ENCODE measurements around the gene ZNF473.

Gene ZNF473

DNA sequence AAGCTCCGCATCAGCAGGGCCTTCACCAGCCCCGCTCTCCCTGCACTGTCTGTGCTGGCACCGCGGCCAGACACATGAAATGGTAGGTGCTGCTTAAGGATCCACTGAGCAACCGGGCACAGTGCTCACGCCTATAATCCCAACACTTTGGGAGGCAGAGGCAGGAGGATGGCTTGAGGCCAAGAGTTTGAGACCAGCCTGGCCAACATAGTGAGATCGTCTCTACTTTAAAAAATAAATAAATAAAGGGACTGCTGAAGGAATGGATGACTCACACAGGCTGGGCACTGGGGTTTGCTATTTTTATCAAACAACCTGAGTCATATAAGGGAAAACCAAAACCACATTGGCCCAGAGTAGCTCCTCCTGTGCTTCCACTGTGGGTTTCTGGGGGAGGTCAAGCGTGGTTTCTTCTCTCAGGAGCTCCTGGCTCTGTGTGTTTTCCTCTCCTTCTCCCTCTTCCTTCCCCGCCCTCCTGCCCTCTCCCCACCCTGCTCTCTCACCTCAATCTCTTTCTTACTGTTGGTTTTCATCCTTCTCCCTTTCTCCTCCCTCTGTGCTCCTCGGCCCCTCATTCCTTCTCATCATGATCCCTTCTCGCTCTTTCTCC lies 21.9 kb upstream of the ZNF473 start:
- peak; percentile 33 to 52 for DNase-seq

DNA sequence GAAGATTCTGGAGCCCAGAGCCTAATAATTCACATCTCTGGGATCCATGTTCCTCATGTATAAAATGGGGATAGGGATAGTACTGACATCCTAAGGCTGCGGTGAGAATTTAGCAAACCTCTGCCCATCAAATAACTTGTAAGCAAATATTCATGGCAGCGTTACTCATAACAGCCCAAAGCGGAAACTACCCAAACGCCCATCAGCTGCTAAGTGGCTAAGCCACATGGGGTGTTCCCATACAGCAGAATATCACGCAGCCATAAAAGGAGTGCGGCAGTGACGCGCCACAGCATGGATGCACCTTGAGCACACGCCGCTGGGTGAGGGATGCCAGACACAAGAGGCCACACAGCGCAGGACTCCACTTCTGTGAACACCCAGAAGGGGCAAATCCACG lies 20.4 kb upstream of the ZNF473 start:
- no peak for DNase-seq

DNA sequence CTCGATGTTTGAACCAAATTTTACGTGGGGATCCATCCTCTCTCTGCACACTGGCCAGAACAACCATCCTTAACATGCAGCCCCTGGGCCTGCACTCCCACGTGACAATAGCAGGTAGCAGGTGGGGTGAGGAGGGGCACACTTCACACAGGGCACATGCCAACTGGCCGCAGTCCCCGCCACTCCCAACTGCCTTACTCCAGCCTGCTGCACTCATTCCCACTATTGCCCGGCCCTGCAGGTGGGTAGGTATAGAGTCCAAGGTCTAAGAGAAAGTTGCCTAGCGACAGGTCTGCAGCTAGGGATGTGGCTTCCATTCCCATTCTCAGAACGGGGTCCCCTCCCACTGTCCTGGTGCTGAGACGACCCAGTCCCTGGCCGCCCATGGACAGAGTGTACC lies 18.6 kb upstream of the ZNF473 start:
- no peak for DNase-seq

DNA sequence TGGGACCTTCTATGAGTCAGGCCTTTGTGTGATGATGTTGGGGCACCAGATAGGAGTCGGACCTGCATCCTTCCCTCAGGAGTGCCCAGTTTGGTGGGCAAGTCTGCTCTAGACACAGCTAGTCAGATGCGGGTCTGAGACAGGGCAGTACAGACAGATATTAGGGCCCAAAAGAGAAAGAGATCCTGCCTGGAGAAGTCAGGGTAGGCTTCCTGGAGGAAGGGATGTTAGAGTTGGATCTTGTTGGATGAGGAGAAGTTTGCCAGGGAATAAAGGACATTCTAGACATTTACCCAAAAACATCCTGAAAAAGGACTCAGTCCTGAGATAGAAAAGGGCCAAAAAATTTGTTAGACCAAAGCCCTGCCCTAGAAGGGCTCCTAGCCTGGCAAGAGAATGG lies 17.9 kb upstream of the ZNF473 start:
- no peak for DNase-seq

DNA sequence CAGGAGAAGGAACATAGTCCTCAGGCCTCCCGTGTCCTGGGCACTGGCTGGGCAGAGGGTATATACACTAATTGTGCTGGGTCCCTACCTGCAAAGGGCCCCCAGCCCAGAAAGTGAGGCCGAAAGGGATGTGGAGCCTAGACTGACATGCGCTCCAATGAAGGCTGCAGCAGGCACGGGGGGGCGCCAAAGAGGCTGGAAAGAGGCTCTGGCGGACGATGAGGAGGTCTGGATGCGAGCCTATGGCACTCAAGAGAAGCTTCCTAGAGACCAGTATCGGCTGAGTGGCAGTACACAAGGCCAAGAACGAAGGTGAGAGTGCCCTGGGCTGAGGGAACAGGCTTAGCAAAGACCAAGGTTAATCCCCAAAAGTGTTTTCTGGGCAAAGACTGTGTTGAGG lies 17.3 kb upstream of the ZNF473 start:
- no peak for DNase-seq

DNA sequence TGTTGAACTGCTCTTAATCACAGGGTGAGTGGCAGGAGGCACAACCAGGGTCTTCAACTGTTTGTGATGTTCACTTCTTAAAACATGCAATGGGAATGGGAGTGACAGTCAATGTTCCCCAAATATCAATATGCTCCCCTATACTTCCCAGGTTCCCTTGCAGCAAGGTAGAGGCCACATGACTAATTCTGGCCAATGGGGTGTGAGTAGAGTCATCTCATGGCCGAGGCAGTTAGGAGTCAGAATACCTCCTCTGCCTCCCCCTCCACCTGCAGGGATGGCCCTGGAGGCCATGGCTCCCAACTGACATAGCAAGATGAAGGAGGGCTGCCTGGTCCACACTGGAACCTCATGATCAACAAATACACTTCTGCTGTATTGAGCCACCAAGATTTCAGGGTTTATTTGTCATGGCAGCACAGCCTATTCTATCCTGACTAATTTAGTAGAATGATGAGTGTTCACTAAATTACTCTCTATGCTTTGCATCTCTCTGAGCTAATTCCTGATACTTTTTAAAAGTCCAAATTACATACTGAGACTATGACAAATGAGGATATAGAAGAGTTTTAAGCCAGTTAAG lies 9.5 kb upstream of the ZNF473 start:
- no peak for DNase-seq

DNA sequence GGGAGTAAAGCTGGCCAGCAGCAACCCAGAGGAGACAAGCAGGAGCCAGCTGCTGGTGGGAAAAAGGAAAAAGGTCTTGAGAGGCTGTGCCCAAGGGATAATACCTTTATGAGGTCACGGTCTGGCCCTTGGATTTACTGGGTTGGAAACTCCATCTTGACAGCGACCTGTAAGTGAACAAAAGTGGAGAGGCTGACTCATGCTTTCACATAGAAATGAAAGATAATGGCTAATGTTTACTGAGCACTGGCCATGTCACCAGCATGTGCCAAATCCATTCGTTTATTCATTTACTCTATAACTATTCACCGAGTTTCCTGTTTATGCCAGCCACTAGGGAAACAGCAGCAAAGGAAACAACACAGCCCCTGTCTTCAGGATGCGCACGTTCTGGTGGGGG lies 5.3 kb upstream of the ZNF473 start:
- no peak for DNase-seq

DNA sequence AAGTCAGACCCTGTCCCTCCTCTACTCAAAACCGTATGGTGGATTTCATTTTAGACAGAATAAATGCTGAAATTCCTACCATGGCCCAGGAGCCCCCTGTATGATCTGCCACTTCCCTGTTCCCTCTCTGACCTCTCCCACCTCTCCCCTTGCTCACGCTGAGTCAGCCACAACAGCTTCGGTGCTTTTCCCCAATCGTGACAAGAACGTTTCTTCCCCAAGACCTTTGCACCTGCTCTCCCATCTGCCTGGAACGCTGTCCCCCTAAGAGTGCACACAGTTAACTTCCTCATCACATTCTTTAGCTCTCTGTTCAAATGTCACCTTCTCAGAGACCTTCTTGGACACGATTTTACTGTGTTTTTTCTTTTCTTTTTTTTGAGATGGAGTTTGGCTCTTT lies 3.0 kb upstream of the ZNF473 start:
- no peak for DNase-seq

DNA sequence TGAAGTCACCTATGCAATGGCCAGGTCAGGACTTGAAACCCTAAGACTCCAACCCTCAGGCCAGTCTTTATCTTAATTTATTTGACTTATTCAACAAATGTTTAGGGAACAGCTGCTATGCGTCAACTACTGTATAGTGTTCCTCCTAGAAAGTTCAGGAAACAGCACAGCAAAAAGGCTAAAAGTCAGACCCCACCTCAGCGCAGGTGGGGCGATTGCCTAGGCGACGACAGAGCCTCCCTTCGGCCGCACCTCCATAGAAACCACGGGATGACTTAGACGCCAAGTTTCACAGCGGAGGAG lies 1.1 kb upstream of the ZNF473 start:
- DNase-seq: no peak

DNA sequence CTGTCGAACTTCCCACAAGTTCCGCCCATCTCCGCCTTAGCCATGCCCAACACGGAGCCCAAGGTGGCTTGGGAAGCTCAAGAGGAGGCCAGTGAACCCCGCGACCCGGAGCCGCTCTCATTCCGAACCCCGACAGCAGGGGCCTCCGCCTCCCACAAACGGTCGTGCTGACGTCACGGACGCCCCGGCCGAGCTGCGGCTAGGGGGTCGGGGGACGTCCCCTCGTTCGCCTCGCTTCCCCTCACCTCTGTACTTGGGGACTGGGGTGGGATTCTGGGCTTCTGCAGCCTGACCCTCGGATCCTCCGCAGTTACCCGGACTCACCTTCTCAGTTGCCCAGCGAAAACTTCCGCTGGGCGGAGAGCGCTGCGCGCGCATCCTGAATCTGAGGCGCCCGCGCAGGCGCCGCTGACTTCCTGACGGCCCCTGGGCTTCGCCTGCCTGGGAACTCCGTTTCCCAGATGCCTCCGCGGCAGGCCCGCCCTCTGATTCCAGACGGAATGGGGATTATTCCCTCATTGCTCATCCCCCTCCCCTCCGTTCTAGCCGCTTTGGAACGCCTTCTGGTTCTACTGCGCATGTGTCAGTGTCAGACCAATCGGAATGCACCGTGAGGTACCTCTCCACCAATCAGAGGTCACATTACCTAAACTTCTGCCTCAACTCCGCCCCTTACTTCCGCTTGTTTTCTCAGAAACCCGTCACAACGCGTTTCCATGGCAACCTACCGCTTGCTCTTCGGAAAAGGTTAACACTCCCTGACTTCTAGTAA lies 597 bp upstream of the ZNF473 start, which contains the start of gene VRK3:
Gene VRK3 (minus strand): TSS at position 351 of the 772 bp plus-strand sequence. CDS start 9,210 bp downstream, outside the sequence.
- DNase-seq: peak; percentile 96 to 97

DNA sequence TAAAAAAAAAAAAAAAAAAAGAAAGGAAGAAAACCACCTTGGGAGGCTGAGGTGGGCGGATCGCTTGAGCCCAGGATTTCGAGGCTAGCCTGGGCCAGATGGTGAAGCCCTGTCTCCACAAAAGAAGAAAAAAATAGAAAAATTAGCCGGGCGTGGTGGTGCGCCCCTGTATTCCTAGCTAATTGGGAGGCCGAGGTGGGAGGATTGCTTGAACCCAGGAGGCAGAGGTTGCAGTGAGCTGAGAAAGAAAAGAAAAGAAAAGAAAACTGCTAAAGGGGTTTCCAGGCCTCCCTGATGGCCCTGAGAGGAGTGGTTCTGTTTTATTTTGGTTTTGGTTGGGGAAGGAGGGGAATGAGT lies 723 bp downstream of the ZNF473 start:
- no peak for DNase-seq

DNA sequence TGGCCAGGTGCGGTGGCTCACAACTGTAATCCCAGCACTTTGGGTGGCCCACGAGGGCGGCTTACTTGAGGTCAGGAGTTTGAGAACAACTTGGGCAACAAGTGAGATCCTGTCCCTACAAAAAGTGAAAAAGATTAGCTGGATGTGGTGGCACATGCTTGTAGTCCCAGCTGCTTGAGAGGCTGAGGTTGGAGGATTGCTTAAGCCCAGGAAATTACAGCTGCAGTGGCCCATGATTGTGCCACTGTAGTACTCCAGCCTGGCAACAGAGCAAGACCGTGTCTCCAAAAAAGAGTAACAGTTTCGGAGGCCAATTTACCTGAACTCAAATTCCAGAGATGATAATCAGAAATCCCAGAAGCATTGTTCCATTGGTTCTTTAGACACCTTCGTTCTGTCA lies 4.4 kb downstream of the ZNF473 start:
- DNase-seq: no peak

DNA sequence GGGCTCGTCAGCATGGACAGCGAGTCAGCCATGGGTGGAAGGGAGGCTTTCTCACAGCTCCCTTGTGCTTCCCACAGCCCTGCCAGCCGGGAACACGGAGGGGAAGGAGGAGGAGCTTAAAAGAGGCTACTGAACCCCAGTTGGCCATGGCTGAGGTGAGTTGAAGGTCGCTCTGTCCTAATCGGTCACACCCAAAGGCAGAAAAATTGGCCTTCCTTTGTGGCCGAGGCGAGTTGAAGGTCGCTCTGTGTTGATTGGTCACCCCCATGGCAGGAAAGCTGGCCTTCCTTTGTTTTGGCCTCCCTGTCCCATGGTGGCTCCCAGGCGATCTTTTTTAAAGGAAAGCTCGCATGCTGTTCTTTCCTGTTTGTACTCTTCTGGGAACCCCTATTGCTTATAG lies 5.1 kb downstream of the ZNF473 start:
- DNase-seq: no peak

DNA sequence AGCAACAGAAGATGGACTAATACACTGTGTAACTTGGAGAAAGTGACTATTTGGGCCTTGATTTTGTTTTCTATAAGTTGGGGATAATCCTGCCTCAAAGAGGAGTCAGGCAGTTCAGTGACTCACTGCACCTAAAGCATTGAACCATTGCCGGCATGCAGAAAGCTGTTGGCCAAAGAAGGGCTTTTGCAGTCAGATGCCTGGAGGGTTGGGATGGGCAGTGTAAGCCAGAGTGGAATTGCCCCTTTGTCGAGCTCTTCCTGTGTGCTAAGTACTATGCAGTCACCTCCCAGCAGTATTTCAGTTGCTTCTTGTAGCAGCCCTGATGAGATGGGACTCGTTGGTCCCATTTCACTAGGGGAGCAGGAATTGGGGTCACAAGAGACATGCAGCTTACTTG lies 11.1 kb downstream of the ZNF473 start:
- DNase-seq: no peak

DNA sequence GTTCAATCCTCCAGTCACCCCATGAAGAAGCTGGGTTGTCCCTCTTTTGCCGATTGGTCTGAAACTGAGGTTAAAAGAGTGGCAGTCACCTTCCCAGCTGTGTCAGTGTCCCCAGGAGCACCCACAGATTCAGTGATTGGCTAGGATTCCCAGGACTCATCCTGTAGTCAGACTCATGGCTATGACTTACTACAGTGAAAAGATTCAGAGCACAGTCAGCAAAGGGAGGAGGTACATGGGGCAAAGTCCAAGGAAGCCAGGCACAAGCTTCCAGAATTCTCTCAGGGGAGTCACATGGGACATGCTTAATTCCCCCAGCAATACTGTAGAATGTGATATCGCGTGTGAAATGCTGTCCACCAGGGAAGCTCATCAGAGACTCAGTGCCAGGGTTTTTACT lies 14.2 kb downstream of the ZNF473 start:
- no peak for DNase-seq

DNA sequence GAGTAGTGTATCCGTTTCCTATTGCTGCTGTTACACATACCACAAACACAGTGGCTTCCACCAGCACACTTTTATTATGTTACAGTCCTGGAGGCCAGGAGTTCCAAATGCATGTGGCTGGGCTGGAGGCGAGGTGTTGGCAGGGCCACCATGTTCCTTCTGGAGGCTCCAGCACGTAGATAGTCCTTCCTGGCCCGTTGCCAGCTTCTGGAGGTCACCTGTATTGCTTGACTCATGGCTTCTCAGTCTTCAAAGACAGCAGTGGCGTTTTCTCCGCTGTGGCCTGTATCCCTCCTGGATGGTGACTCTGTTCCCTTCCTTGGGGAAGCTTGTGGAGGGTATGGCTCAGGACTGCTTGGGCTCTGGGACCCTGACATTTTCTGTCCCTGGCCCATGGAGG lies 15.2 kb downstream of the ZNF473 start:
- DNase-seq: no peak

DNA sequence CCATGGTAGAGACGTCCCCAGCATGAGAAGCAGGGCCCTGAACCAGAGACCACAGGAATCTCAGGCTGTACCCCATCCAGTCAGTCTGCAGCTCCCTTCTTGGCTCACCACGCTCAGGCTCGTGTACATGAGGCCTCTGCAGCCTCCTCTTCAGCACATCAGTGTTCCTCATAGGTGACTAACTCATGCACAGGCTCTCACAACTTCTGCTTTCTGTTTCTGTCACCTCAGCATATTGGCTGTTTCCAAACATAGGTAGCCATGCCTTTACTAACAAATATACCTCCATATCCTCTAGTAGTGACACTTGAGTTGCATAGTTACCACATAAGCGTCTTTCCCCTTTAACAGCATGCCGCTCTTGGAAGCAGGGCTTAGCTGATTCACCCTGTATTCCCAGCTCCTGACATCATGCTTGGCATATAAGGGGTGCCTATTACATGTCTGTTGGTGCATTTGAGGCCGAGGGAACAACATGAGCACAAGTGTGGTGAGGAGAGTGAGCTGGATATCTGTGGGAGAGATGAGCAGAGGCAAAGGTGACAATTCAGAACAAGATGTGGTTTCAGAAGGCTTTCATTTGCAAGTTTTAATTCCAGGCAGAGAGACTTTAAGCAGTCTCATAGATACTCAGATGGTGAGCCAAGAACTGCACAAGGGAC lies 16.7 kb downstream of the ZNF473 start:
- DNase-seq: no peak

DNA sequence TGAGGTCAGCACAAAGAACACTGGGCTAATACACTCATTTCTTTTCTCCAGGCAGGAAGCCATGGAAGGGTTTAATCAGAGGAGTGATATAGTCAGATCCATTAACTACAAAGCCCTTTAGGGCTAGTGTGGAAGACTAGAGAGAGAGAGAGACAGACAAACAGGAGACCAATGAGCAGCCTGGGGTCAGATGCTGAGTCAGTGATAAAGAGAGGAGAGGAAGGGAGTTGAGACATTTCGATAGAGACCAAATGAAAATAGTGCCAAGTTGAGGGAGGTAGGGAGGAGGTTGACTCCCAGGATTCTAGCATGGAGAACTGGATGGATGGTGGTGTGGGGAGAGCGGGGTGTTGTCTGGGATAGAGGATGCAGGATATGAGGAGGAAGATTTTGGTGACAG lies 18.2 kb downstream of the ZNF473 start:
- no peak for DNase-seq

DNA sequence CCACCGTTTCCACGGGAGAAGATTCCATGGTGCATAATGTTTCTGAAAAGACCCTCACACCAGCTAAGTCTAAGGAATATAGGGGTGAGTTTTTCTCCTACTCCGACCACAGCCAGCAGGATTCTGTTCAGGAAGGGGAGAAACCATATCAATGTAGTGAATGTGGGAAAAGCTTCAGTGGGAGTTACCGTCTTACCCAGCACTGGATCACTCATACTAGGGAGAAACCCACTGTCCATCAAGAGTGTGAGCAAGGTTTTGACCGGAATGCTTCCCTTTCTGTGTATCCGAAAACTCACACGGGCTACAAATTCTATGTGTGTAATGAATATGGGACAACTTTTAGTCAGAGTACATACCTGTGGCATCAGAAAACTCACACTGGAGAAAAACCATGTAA lies 19.1 kb downstream of the ZNF473 start:
- DNase-seq: no peak

DNA sequence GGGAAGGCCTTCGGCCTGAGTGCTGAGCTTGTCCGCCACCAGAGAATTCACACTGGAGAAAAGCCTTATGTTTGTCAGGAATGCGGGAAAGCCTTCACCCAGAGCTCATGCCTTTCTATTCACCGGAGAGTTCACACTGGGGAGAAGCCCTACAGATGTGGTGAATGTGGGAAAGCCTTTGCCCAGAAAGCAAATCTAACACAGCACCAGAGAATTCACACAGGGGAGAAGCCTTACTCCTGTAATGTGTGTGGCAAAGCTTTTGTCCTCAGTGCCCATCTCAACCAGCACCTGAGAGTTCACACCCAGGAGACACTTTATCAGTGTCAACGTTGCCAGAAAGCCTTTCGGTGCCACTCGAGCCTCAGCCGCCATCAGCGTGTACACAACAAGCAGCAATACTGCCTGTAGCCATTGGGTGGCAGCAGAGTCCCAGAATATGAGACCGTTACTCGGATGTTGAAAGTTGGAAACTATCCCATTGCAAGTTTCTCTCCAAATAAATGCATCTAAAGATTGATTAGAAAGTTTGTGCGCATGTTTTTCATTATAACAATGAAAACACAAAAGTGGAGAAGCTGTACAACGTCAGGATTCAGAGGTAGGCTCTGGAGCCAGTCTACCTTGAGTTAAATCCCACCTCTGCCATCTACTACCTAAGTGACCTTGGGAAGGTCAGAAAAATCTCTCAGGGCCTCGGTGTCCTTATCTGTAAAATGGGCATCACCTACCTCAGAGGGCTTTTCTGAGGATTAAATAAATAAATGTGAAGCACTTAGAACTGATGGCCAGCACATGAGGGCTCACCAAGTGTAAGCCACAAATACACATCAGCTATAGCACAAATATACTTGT lies 21.1 kb downstream of the ZNF473 start:
- DNase-seq: peak; percentile 74 to 78

DNA sequence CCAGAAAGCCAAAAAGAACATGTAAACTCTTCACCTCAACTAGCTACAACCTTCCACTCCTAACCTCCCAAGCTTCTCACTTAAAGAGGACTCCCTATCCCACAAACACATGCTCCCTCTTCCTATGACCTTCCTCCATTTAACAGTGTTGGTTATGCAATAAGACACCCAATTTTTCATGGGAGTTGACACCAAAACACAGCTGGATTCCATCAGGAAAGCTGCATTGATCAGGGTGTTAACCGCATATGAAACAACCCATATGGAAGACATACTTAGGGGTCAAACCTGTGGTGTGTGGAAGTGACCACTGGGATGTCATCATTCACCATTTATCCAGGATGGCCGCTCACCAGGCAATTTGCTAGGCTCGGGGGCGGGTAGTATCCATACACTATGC lies 21.9 kb downstream of the ZNF473 start:
- DNase-seq: no peak

DNA sequence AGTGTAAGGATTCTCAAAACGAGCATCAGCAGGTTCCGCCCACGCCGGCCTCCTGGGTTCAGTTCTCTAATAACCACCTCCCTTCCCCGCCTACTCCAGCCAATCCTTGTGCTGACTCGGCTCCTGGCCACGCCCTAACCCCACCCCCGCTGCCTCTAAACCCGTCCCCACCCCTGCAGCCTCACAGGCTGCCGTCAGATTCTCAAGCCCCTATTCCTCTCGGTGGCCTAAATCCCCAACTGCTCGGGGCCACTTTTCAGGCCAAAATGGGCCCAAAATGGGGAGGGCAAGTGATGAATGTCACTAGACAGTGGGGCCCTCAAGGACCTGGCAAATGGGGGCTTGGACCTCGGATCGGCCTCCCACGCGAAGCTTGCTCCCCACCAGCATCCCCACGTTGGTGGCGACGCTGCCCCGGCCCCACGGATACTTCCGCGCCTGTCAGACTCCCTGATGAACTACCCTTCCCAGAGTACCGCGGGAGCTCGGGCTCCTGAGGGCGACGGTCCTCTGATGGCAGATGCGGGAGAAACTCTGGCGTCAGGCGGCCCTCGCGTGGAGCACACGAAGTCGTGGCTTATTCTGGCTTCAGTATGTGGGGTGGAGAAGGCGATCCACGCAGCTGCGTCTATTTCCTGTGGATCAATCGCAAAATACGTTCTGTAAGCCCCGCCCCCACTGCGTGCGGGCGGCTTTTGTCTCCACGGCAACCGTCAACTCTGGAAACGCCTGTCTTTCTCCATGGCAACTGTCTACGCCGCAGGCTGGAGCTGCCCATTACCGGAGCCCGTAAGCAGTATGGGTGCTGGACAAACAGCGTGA lies 24.8 kb downstream of the ZNF473 start:
- peak; percentile 76 to 83 for DNase-seq

Measured in activated T-cell treated with anti-CD3 and anti-CD28 coated beads, Interleukin-2, amount 50 U/mL, for 48 hours (primary cell).